ENCODE measurements around the gene ADAP2. TPM values are rescaled to one million over a fixed set of nuclear protein-coding genes. Genes with fewer than 3 reads are reported as not detected.
A peak's percentile ranks its signal among the peaks of the same experiment; 100 is the strongest.

ADAP2 gene
- total RNA-seq, 2 experiments from 2014 or later = 1.0 to 1.3 TPM

DNA sequence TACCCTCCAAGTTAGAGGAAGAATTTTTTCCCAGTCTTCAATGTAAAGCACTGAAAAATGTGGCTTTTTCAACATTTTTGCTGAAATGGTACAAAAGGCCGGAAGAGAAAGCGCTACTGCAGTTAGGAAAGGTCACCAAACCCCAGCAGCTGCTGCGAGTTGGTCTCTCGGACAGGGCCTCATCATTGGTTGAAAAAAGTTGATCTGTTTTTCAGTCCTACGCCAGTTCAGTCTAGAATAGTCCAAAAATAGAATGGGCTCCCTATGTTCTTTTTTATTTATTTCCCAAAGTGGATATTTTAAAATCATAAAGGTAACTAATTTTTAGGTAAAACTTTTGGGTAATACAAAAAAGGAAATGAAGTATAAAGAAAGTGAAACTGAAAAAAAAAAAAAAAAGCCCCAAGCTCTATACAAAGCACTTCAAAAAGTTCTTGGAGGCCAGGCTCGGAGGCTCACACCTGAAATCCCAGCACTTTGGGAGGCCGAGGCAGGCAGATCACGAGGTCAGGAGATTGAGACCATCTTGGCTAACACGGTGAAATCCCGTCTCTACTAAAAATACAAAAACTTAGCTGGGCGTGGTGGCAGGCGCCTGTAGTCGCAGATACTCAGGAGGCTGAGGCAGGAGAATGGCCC is 17.4 kb downstream of the ADAP2 start:
- Mint-ChIP-seq H3K4me1 (ENCODE audit: low read depth) (peaks cover 8% of the 10 kb centered on the region), H3K36me3 (no peaks in the 10 kb centered on the region), H3K9me3 (no peaks in the 10 kb centered on the region), H3K27me3 (no peaks in the 10 kb centered on the region), H3K4me3 (no peak overlapping the region), H3K27ac (no peak overlapping the region)
- CTCF ChIA-PET = no interaction called here
- POLR2A ChIA-PET = interaction anchor here (1.0 kb wide), 1 partner anchor 32 kb away, joined by 4 read pairs; no protein-coding TSS in a partner anchor
- DNase-seq = peak; percentile 22
- intact Hi-C loops (cut with micrococcal nuclease) = no loop called here

DNA sequence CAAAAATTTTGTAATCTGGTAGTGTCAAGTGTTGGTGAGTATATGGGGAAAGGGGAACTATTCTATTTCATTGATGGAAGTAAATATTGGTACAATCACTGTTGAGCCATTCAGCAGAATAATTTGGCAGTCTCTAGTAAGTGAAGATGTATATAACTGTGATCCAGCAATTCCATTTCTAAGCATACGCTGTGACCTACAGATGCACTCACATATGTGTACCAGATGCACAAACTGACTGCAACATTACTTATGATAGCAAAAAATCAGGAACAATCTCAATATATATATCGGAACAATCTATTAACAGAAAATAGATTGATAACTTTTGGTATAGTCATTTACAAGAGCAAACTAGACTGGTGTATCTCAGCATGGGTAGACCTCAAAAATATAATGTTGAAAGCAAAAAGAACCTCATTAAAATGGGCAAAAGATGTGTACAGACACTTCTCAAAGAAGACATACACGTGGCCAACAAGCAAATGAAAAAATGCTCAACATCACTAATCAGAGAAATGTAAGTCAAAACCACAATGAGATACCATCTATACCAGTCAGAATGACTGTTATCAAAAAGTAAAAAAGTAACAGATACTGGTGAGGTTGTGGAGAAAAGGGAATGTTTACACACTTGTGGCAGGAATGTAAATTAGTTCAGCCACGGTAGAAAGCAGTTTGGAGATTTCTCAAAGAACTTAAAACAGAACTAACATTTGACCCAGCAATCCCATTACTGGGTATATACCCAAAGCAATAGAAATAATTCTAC is 20.7 kb downstream of the ADAP2 start:
- no peak for DNase-seq
- H3K4me1 Mint-ChIP-seq (ENCODE audit: low read depth) = peaks cover 8% of the 10 kb centered on the region
- H3K36me3 Mint-ChIP-seq = no peaks in the 10 kb centered on the region
- no peak overlapping the region for H3K4me3 Mint-ChIP-seq
- no peak overlapping the region for H3K27ac Mint-ChIP-seq
- ChIA-PET CTCF (no interaction called here), POLR2A (no interaction called here)
- intact Hi-C loops (cut with micrococcal nuclease) = no loop called here
- no peaks in the 10 kb centered on the region for H3K27me3 Mint-ChIP-seq
- no peaks in the 10 kb centered on the region for H3K9me3 Mint-ChIP-seq

DNA sequence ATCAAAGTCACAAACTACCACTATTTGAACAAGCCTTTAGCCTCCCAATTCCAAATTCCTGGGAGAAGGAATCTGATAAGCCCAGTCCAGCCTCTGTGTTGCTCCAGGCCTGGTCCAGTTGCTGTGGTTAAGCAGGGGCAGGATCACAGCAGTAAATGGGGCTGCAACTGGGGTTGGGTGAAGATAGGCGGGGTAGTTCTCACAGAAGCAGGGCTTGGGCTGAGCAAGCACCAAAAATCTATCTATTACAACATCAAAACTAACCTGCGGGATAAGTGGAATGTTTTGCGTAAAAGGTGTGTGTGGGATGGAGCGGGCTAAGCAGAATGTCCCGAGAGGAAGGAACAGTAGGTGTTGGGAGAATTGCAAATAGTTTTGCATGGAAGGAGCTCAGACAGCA is 26.1 kb downstream of the ADAP2 start:
- POLR2A ChIA-PET = no interaction called here

DNA sequence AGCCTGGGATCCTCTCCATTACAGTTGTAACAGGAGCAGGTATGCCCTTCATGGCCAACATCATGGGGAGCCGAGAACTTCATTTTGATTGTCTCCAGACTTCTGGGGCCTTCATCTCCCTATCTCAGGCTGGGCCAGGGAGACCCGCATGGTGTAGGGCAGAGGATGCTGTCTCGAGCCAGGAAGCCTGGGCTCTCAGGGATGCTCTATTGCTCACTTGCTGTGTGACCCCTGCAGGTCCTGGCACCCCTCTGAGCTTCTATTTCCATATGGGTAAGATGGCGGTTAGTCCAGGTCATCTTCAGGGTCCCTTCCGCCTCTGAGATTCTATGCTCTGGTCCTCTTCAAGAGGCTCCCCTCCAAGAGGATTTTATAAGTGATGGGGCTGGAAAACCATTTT is 28.4 kb downstream of the ADAP2 start:
- H3K27me3 Mint-ChIP-seq = no peaks in the 10 kb centered on the region
- intact Hi-C loops (cut with micrococcal nuclease) = no loop called here
- H3K4me3 Mint-ChIP-seq = no peak overlapping the region
- no peaks in the 10 kb centered on the region for H3K36me3 Mint-ChIP-seq
- no peak overlapping the region for H3K27ac Mint-ChIP-seq
- no peak for DNase-seq
- no peaks in the 10 kb centered on the region for H3K4me1 Mint-ChIP-seq (ENCODE audit: low read depth)
- POLR2A ChIA-PET = no interaction called here
- CTCF ChIA-PET = no interaction called here
- H3K9me3 Mint-ChIP-seq = no peaks in the 10 kb centered on the region

More for the DNA sequence above, 26.1 kb downstream of the ADAP2 start:
- H3K9me3 Mint-ChIP-seq = no peaks in the 10 kb centered on the region
- DNase-seq = no peak
- H3K27me3 Mint-ChIP-seq = no peaks in the 10 kb centered on the region
- no peak overlapping the region for H3K27ac Mint-ChIP-seq
- H3K4me1 Mint-ChIP-seq (ENCODE audit: low read depth) = peaks cover 1% of the 10 kb centered on the region
- CTCF ChIA-PET = no interaction called here
- H3K4me3 Mint-ChIP-seq = no peak overlapping the region
- H3K36me3 Mint-ChIP-seq = no peaks in the 10 kb centered on the region
- intact Hi-C loops (cut with micrococcal nuclease) = no loop called here

DNA sequence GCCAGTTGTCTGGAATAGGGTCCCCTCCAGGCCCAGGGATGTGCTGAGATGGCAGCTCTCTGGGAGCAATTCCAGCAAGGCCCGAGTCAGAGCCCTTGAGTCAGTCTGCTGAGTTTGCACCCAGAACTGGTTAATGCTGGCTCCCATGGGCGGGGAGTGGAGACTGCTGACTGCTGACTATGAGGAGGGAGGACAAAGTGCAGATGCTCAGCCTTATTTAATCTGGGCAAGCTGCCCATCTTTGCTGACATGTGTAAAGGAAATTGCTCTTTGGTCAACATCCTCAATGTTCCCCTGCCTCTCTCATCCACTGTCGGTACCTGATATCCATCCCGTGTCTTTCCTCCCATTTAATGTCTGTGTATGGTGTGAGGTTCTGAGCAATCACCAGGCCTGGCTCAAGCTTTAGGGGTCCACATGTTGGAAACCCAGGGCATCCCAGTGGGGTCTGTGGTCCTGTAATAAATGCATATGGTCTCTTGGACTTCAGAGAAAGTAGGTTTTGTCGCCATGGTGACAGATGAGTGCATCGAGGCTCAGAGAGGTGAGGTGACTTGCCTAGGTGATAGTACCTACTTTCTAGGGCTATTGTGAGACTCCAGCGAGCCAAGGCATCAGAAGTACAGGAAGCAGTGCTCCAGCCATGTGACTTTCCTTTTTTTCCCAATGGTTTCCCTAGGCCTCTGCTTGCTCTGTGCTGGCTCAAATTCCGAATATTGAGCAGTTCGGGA is 29.1 kb downstream of the ADAP2 start:
- DNase-seq = no peak
- CTCF ChIA-PET = no interaction called here
- Mint-ChIP-seq H3K27ac (no peak overlapping the region), H3K27me3 (no peaks in the 10 kb centered on the region), H3K9me3 (no peaks in the 10 kb centered on the region), H3K36me3 (no peaks in the 10 kb centered on the region), H3K4me3 (no peak overlapping the region), H3K4me1 (ENCODE audit: low read depth) (no peaks in the 10 kb centered on the region)
- POLR2A ChIA-PET = no interaction called here
- intact Hi-C loops (cut with micrococcal nuclease) = no loop called here

DNA sequence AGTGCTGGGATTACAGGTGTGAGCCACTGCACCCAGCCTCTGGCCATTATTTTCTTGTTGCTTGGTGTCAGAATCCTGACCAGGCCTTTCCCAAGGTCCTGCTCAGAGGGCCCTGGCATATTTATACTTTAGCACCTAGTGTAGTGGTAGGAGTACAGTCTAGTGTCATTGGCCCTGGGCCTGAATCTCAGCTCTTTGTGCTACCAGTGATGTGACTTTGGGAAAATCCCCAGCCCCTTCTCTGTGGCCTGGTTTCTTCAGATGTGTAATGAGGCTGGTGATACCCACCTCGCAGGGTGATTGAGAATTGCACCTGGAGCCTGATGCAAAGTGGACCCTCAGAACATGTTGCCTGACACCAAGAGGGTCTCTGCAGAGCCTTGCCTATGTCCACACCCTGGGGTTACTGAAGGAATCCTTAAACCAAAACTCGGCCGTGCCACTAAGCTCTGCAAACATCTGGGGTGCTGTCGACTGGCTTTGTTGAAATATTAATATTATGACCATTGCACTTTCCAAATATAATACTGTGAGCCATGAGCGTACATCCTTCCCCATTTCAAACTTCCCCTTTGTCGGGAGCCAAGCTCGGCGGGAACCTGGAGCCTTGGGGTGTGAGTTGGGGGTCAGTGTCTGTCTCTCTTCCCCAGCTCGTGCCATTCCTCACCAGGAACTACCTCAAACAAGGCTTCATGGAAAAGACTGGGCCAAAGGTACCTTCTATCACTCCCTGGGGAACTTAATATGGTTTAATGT is 31.1 kb downstream of the ADAP2 start:
- no peak for DNase-seq
- Mint-ChIP-seq H3K4me1 (ENCODE audit: low read depth) (no peaks in the 10 kb centered on the region), H3K27ac (no peak overlapping the region), H3K4me3 (no peak overlapping the region), H3K27me3 (no peaks in the 10 kb centered on the region), H3K9me3 (no peaks in the 10 kb centered on the region), H3K36me3 (no peaks in the 10 kb centered on the region)
- ChIA-PET CTCF (no interaction called here), POLR2A (no interaction called here)
- intact Hi-C loops (cut with micrococcal nuclease) = no loop called here

DNA sequence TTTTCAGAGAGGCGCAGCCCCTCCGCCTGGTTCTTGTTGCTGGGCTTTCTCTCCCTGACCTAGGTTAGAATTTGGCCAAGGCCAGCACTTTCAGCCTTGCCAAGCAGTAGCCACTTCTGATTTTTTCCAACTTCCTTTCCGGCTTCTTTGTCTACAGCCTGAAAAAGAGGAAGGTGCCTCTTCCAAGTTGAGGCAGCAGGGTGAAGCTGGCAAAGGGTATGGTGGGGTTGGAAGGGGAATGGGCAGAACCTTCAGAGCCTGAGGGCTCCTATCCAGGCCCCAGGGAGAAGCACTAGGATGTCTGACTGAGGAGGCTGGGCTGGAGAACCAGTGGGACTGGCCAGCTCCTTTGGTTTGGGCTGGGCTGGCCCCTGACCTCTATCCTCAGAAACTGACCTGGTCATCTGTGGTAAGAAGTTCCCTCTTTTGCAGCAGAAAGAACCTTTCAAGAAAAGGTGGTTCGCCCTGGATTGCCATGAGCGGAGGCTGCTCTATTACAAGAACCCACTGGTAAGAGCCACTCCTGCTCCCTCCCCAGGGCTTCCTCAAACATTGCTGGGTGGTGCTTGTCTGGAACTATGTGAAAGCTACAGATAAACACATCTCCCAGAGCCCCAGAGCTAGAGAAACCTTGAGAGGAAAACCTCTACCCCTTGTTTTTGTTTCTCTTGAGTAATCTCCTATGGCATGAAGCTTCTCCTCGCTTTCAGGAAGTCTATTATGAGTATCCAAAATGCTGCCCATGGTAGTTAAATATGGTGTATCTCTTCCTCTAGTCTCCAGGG is 32.5 kb downstream of the ADAP2 start:
- ChIA-PET POLR2A (no interaction called here), CTCF (no interaction called here)
- Mint-ChIP-seq H3K4me1 (ENCODE audit: low read depth) (no peaks in the 10 kb centered on the region), H3K36me3 (no peaks in the 10 kb centered on the region), H3K27ac (no peak overlapping the region), H3K4me3 (no peak overlapping the region), H3K9me3 (no peaks in the 10 kb centered on the region), H3K27me3 (no peaks in the 10 kb centered on the region)
- intact Hi-C loops (cut with micrococcal nuclease) = no loop called here
- no peak for DNase-seq

DNA sequence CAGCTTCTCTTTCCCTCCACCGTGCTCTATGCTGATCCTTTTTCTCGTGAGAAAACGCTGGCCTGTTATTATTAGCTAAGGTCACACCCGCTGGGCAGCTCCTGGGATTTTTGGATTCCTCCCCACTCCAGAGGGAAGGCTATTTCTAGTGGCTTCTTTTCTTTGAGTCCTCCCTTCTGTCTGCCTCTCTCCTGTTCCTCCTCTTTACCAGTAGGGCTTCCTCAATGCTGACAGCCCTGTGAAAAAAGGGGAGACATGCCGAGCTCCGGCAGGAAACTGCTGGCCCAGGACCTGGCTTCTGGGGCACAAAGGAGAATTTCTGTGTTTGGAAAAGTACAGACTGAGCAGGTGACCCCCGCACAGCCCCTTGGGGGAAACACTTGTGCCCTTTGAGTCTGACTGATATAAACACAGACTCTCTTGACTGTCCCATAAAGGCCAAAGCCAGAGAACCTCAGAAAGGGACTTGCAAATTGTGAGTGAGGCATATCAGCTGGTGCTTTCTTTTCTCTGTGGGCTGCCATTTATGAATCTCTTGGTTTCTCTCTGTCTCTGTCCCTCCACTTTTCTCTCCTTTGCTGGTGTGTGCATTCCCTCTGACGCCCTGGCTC is 35.1 kb downstream of the ADAP2 start:
- ChIA-PET POLR2A (interaction anchor here (0.9 kb wide), 1 partner anchor 14 kb away, joined by 4 read pairs; the partner anchor contains the start of gene RNF135), CTCF (no interaction called here)
- intact Hi-C loops (cut with micrococcal nuclease) = no loop called here
- Mint-ChIP-seq H3K4me3 (no peak overlapping the region), H3K27ac (no peak overlapping the region), H3K36me3 (no peaks in the 10 kb centered on the region), H3K27me3 (no peaks in the 10 kb centered on the region), H3K4me1 (ENCODE audit: low read depth) (peaks cover 7% of the 10 kb centered on the region), H3K9me3 (no peaks in the 10 kb centered on the region)
- DNase-seq = no peak

DNA sequence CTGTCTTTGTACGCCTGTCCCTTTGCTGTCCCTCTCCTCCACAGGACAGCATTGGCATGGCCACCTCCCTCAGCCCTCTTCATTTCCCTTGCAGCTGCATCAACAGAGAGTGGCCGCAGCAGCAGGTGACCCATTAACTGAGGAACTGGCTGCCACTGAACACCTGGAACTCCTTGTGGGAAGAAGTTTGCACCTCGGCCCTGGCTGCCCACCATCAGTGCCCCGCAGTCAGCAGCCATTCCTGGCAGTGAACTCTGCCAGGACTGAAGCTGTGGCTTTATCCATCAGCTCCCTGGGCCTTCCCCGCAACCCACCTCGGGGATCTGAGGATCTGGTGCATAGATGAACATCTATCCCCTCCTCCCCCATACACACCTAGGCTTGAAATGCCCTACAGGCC is 36.0 kb downstream of the ADAP2 start:
- intact Hi-C loops (cut with micrococcal nuclease) = no loop called here
- no peak for DNase-seq
- ChIA-PET CTCF (no interaction called here), POLR2A (no interaction called here)
- no peak overlapping the region for H3K27ac Mint-ChIP-seq
- H3K4me3 Mint-ChIP-seq = no peak overlapping the region
- no peaks in the 10 kb centered on the region for H3K27me3 Mint-ChIP-seq
- H3K36me3 Mint-ChIP-seq = no peaks in the 10 kb centered on the region
- no peaks in the 10 kb centered on the region for H3K9me3 Mint-ChIP-seq
- H3K4me1 Mint-ChIP-seq (ENCODE audit: low read depth) = peaks cover 9% of the 10 kb centered on the region

DNA sequence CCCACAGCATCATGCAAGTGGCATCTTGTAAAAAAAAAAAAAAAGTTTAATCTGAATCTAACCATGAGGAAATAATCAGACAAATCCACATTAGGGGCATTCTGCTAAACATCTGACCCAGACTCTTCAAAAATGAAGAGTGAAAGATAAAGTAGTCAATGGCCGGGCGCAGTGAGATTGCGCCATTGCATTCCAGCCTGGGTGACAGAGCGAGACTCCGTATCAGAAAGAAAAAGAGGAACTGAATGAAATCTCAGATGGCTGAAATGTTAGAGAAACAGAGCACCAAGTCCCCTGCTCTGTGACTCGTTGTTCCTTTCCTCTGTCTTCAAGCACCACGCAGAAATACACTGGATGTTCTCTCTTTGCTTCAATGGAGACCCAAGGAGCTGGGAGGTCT is 36.4 kb downstream of the ADAP2 start:
- Mint-ChIP-seq H3K27ac (no peak overlapping the region), H3K9me3 (no peaks in the 10 kb centered on the region), H3K4me1 (ENCODE audit: low read depth) (peaks cover 9% of the 10 kb centered on the region), H3K27me3 (no peaks in the 10 kb centered on the region), H3K4me3 (no peak overlapping the region), H3K36me3 (no peaks in the 10 kb centered on the region)
- ChIA-PET POLR2A (no interaction called here), CTCF (no interaction called here)
- no peak for DNase-seq
- intact Hi-C loops (cut with micrococcal nuclease) = no loop called here

All from activated CD4-positive, alpha-beta memory T cell treated with anti-CD3 and anti-CD28 coated beads for 36 hours (primary cell).